Panc1 (cell line): ENCODE results near the gene SVIL.

Experiments used
- POLR2AphosphoS5 ChIP-seq: IDR thresholded peaks from 2 replicates; pipeline ENCODE4 v1.6.1; 2012; ENCODE audit warnings: mild to moderate bottlenecking, low read depth, low read length, moderate library complexity
- REST ChIP-seq, 2 experiments: IDR thresholded peaks; 2 replicates each; pipeline ENCODE4 v1.6.1; 2011 to 2012; ENCODE audit warnings: low read depth in 2 of 2, control low read depth in 1 of 2, low read length in 1 of 2, mild to moderate bottlenecking in 1 of 2, moderate library complexity in 1 of 2; ENCODE audit not compliant: insufficient read depth in 1 of 2
- TF ChIP-seq, protein P1 (sequence below): fragments of 450-650 bp; IDR thresholded peaks from 2 replicates; pipeline ENCODE4 v1.5.1; 2017; ENCODE audit warnings: mild to moderate bottlenecking

GRCh38 chr10:29663718-29664117, 28.9 kb upstream of the SVIL start:
- TF ChIP-seq, protein P1, sequence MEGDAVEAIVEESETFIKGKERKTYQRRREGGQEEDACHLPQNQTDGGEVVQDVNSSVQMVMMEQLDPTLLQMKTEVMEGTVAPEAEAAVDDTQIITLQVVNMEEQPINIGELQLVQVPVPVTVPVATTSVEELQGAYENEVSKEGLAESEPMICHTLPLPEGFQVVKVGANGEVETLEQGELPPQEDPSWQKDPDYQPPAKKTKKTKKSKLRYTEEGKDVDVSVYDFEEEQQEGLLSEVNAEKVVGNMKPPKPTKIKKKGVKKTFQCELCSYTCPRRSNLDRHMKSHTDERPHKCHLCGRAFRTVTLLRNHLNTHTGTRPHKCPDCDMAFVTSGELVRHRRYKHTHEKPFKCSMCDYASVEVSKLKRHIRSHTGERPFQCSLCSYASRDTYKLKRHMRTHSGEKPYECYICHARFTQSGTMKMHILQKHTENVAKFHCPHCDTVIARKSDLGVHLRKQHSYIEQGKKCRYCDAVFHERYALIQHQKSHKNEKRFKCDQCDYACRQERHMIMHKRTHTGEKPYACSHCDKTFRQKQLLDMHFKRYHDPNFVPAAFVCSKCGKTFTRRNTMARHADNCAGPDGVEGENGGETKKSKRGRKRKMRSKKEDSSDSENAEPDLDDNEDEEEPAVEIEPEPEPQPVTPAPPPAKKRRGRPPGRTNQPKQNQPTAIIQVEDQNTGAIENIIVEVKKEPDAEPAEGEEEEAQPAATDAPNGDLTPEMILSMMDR, result no peak
- TF ChIP-seq REST (IDR thresholded peaks at IDR 0.05; ENCODE audit: insufficient read depth in 1 of 2, low read depth in 2 of 2, low read length in 1 of 2) (no peak), POLR2AphosphoS5 (no peak)
